Measurements from ENCODE around the gene ABCA13.

DNA sequence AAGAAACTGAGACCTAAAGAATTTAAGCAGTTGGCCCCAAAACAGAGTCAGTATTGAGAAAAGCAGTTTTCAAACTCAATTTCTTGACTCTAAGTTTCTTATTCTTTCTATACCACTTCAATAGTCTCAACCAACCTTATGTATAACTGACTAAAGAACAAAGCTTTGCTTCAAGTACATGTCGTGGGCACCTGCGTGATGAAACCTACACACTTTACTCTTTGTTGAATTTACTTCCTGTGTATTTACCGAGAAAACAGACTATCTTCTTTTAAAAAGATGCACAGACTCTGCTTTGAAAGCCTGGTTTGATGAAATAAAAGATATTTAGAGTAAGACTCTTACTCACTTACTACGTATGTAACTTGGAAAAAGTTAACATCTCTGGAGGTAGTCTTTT is 455.9 kb downstream of the ABCA13 start:
- TF ChIP-seq, protein P1, sequence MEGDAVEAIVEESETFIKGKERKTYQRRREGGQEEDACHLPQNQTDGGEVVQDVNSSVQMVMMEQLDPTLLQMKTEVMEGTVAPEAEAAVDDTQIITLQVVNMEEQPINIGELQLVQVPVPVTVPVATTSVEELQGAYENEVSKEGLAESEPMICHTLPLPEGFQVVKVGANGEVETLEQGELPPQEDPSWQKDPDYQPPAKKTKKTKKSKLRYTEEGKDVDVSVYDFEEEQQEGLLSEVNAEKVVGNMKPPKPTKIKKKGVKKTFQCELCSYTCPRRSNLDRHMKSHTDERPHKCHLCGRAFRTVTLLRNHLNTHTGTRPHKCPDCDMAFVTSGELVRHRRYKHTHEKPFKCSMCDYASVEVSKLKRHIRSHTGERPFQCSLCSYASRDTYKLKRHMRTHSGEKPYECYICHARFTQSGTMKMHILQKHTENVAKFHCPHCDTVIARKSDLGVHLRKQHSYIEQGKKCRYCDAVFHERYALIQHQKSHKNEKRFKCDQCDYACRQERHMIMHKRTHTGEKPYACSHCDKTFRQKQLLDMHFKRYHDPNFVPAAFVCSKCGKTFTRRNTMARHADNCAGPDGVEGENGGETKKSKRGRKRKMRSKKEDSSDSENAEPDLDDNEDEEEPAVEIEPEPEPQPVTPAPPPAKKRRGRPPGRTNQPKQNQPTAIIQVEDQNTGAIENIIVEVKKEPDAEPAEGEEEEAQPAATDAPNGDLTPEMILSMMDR (conservative IDR thresholded peaks at IDR 0.05 in 1 of 2, IDR thresholded peaks at IDR 0.05 in 1 of 2; ENCODE audit: extremely low read depth in 1 of 2, insufficient read depth in 1 of 2, low read depth in 1 of 2, low read length in 2 of 2), result no peak
- no peak for TF ChIP-seq EZH2 (IDR thresholded peaks at IDR 0.05; ENCODE audit: borderline replicate concordance, low read length)
